ENCODE measurements around the gene CEP250. TPM values are rescaled to one million over a fixed set of nuclear protein-coding genes. Genes with fewer than 3 reads are reported as not detected.

Gene CEP250
- total RNA-seq: 21.3 and 31.8 TPM in 2 replicates

GRCh38 chr20:35454881-35455609, at the start of gene CEP250:
TSS of gene CEP250 (plus strand) at chr20:35455598. CDS start at chr20:35462368, 6,770 bp downstream.

GRCh38 chr20:35529552-35529951, 74.2 kb downstream of the CEP250 start, which contains the start of gene C20orf173:
TSS of gene C20orf173 (minus strand) at chr20:35529652. CDS start at chr20:35529373, 279 bp downstream.

GRCh38 chr20:35541783-35542662, 86.6 kb downstream of the CEP250 start, which contains the start of gene ERGIC3:
TSS of gene ERGIC3 (plus strand) at chr20:35542078. CDS start at chr20:35542098, 20 bp downstream.

Other genes with a start within 250 kb of the CEP250 start
- under 0.01 TPM in 1 of 2 replicates, not detected in the other for gene MMP24, start 228.9 kb upstream of the CEP250 start, total RNA-seq
- 16.9 and 20.5 TPM in 2 replicates for gene MMP24OS, start 177.5 kb upstream of the CEP250 start, total RNA-seq
- 193 and 240 TPM in 2 replicates for gene EIF6, start 170.8 kb upstream of the CEP250 start, total RNA-seq
- 0.62 and 1.0 TPM in 2 replicates for gene FAM83C, start 163.2 kb upstream of the CEP250 start, total RNA-seq
- gene UQCC1, start 43.6 kb upstream of the CEP250 start, total RNA-seq: 22.0 and 24.4 TPM in 2 replicates
- 0.19 and 0.31 TPM in 2 replicates for gene GDF5, start 17.4 kb upstream of the CEP250 start, total RNA-seq
- gene C20orf173, start 74.1 kb downstream of the CEP250 start, total RNA-seq: not detected in 2 replicates
- 165 and 240 TPM in 2 replicates for gene ERGIC3, start 86.5 kb downstream of the CEP250 start, total RNA-seq
- 2.1 and 3.5 TPM in 2 replicates for gene SPAG4, start 160.2 kb downstream of the CEP250 start, total RNA-seq
- gene CPNE1, start 209.3 kb downstream of the CEP250 start, total RNA-seq: 131 TPM in 2 replicates
- gene RBM12, start 209.3 kb downstream of the CEP250 start, total RNA-seq: 27.3 and 40.5 TPM in 2 replicates
- gene NFS1, start 243.8 kb downstream of the CEP250 start, total RNA-seq: 36.0 and 37.1 TPM in 2 replicates
- 602 and 619 TPM in 2 replicates for gene ROMO1, start 243.8 kb downstream of the CEP250 start, total RNA-seq

Measured in hair follicular keratinocyte (primary cell).